PC-3 (cell line): ENCODE results near the gene CEP131. TPM values are rescaled to one million over a fixed set of nuclear protein-coding genes. Genes with fewer than 3 reads are reported as not detected.

Experiments used
- ATAC-seq: fragments of 200-7000 bp; cut with Tn5 transposase; 2 replicates; pipeline ENCODE4 v1.9.1; 2020; ENCODE audit warnings: mild to moderate bottlenecking, moderate library complexity
- BruUV-seq: library from RNA; stranded (reverse); fragments of 400-500 nt; replicated peaks from 2 replicates; lab custom pipeline; 2021; lab: Mats Ljungman, UMichigan
- CTCF ChIA-PET: fragments of 300-600 bp; sonication (Branson Sonifier 250); formaldehyde crosslinking; loops from one replicate; lab custom pipeline; 2022; ENCODE audit warnings: antibody characterized with exemption; lab: Charles Lee
- POLR2A ChIA-PET: fragments of 300-600 bp; sonication (Branson Sonifier 250); formaldehyde crosslinking; loops from one replicate; lab custom pipeline; 2022; ENCODE audit warnings: antibody characterized with exemption; ENCODE audit not compliant: unreplicated experiment; lab: Charles Lee
- DNase-seq: peaks from one replicate; pipeline ENCODE4 v3.0.0-alpha.2; 2015
- H2AFZ ChIP-seq: fragments of 300-600 bp; sonication (generic); 2 replicates; pipeline ENCODE4 v1.6.0; 2016; ENCODE audit warnings: antibody characterized with exemption, low read length
- H3F3A ChIP-seq: fragments of 300-600 bp; sonication (generic); one replicate; pipeline ENCODE4 v1.6.0; 2017; ENCODE audit warnings: antibody characterized with exemption, low read length, control low read depth, mild to moderate bottlenecking; ENCODE audit not compliant: unreplicated experiment
- H3K27ac ChIP-seq: fragments of 300-600 bp; sonication (generic); 2 replicates; pipeline ENCODE4 v1.5.1; 2016; ENCODE audit warnings: mild to moderate bottlenecking, low read length
- H3K27me3 ChIP-seq: fragments of 300-600 bp; sonication (generic); 2 replicates; pipeline ENCODE4 v1.6.1; 2016; ENCODE audit warnings: low read length, mixed read lengths
- H3K36me3 ChIP-seq: fragments of 300-600 bp; sonication (generic); 2 replicates; pipeline ENCODE4 v1.6.1; 2016; ENCODE audit warnings: low read depth, mixed run types, low read length, mixed read lengths
- H3K4me1 ChIP-seq: fragments of 300-600 bp; sonication (generic); 2 replicates; pipeline ENCODE4 v1.5.1; 2016; ENCODE audit warnings: low read length; ENCODE audit not compliant: insufficient read depth
- H3K4me2 ChIP-seq: fragments of 300-600 bp; sonication (generic); 2 replicates; pipeline ENCODE4 v1.6.0; 2016; ENCODE audit warnings: low read length
- H3K4me3 ChIP-seq: fragments of 300-600 bp; sonication (generic); 2 replicates; pipeline ENCODE4 v1.5.1; 2016; ENCODE audit warnings: mild to moderate bottlenecking, low read length, mixed read lengths
- H3K79me2 ChIP-seq: fragments of 300-600 bp; sonication (generic); 2 replicates; pipeline ENCODE4 v1.6.1; 2017; ENCODE audit warnings: low read length, mixed read lengths
- H3K9ac ChIP-seq: fragments of 300-600 bp; sonication (generic); 2 replicates; pipeline ENCODE4 v1.6.0; 2016; ENCODE audit warnings: mild to moderate bottlenecking, low read length
- H3K9me2 ChIP-seq: fragments of 300-600 bp; sonication (generic); replicated peaks from 2 replicates; pipeline ENCODE4 v1.6.1; 2016; ENCODE audit warnings: mixed run types, low read length, mixed read lengths
- H3K9me3 ChIP-seq: fragments of 300-600 bp; sonication (generic); 2 replicates; pipeline ENCODE4 v1.6.1; 2016; ENCODE audit warnings: low read length, mixed read lengths
- H4K20me1 ChIP-seq: fragments of 300-600 bp; sonication (generic); 2 replicates; pipeline ENCODE4 v1.6.1; 2016; ENCODE audit warnings: low read length, mixed read lengths
- CTCF ChIP-seq: fragments of 300-600 bp; sonication (generic); conservative IDR thresholded peaks from 2 replicates; pipeline ENCODE4 v1.5.1; 2017; ENCODE audit warnings: antibody characterized with exemption, low read depth, mild to moderate bottlenecking, low read length
- EZH2 ChIP-seq: fragments of 300-600 bp; sonication (generic); IDR thresholded peaks from one replicate; pipeline ENCODE4 v1.6.1; 2017; ENCODE audit warnings: antibody characterized with exemption, mild to moderate bottlenecking, low read length; ENCODE audit not compliant: unreplicated experiment
- EZH2phosphoT487 ChIP-seq: fragments of 300-600 bp; sonication (generic); IDR thresholded peaks from 2 replicates; pipeline ENCODE4 v1.6.1; 2018; ENCODE audit warnings: mild to moderate bottlenecking, antibody characterized with exemption, low read length, borderline replicate concordance
- intact Hi-C: fragments of 100-400 bp; cut with micrococcal nuclease; formaldehyde crosslinking; loops from 2 replicates; pipeline ENCODE4 v1.9.0; 2023
- total RNA-seq: library from RNA; depleted of rRNA; stranded (reverse); fragments of >200 nt; gene quantifications from 2 replicates; pipeline ENCODE4 v1.2.3, GENCODE V29; 2014

Gene CEP131
- total RNA-seq, 1 experiment from 2014 or later = 32.1 TPM

DNA sequence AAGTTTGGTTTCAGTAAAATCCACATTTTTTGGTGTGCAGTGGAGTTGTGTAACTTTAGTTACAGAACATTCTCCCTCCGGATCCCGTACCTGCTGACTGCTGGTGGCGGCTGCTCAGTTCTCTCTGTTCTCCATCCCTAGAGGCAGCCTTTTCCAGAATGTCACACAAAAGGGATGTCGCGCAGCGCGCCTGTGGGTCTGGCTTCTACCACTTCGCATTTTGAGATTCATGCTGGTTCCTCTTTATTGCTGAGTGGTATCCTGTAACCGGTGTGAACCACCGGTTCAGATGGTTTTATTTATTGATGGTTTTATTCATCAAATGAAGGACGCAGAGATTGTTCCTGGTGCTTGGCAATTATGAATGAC lies 981 bp upstream of the CEP131 start:
- Histone ChIP-seq H3F3A (no peaks in the 10 kb centered on the region), H2AFZ (peak overlapping the region; percentile 96), H3K4me1 (peaks cover 19% of the 10 kb centered on the region), H3K4me3 (peak overlapping the region; percentile 63), H3K27me3 (no peaks in the 10 kb centered on the region), H3K9me3 (0 out of 2 replicates have a peak, but pooled peaks cover 3% of the 10 kb centered on the region), H3K36me3 (no peaks in the 10 kb centered on the region), H3K9me2 (no peaks in the 10 kb centered on the region), H3K4me2 (peak overlapping the region; percentile 85), H4K20me1 (no peaks in the 10 kb centered on the region), H3K79me2 (peaks cover 19% of the 10 kb centered on the region), H3K9ac (peak overlapping the region; percentile 76), H3K27ac (no peak overlapping the region; the same call in 1 of the 2 replicates)
- DNase-seq = peak; percentile 26
- CTCF ChIA-PET = no interaction called here
- ATAC-seq = peak; percentile 5; the same call in 1 of the 2 replicates
- POLR2A ChIA-PET = no interaction called here
- TF ChIP-seq EZH2 (no peak), CTCF (no peak), EZH2phosphoT487 (no peak)
- BruUV-seq = no TSS peak
- intact Hi-C loops = loop anchor here (1.0 kb wide), 2 partner anchors 15 to 104 kb away; no protein-coding TSS in a partner anchor

DNA sequence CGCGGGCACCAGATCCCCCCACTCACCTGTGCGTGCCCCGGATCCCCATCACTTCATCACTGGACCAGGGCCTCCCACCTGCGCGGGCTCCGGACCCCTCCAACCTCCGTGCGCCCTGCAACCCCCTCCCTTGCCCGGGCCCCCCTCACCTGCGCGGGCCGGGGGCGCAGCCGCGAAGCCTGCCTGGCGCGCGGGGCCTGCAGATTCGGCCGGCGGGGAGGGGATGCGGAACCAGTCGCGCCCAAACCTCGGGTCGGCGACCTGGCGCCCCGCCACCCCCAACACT lies 202 bp downstream of the CEP131 start:
- H3K4me2 ChIP-seq = peak overlapping the region; percentile 98
- H4K20me1 ChIP-seq = no peaks in the 10 kb centered on the region
- peaks cover 19% of the 10 kb centered on the region for H3K4me1 ChIP-seq
- ATAC-seq (no peak), DNase-seq (no peak)
- intact Hi-C loops = no loop called here
- TF ChIP-seq CTCF = no peak
- no peak for TF ChIP-seq EZH2phosphoT487
- no peak for TF ChIP-seq EZH2
- ChIA-PET POLR2A (interaction anchor here (0.6 kb wide), 1 partner anchor 210 kb away, joined by 8 read pairs; no protein-coding TSS in a partner anchor), CTCF (interaction anchor here (0.7 to 1.0 kb wide), 2 partner anchors 16 to 137 kb away, joined by 3 read pairs; no protein-coding TSS in a partner anchor)
- no peaks in the 10 kb centered on the region for H3K36me3 ChIP-seq
- peak overlapping the region; percentile 95 for H2AFZ ChIP-seq
- H3K9ac ChIP-seq = peak overlapping the region; percentile 83
- no peaks in the 10 kb centered on the region for H3F3A ChIP-seq
- BruUV-seq = no TSS peak
- H3K27ac ChIP-seq = no peak overlapping the region
- H3K27me3 ChIP-seq = no peaks in the 10 kb centered on the region
- 0 out of 2 replicates have a peak, but pooled peaks cover 3% of the 10 kb centered on the region for H3K9me3 ChIP-seq
- peak overlapping the region; percentile 91 for H3K4me3 ChIP-seq
- peaks cover 19% of the 10 kb centered on the region for H3K79me2 ChIP-seq
- H3K9me2 ChIP-seq = no peaks in the 10 kb centered on the region

DNA sequence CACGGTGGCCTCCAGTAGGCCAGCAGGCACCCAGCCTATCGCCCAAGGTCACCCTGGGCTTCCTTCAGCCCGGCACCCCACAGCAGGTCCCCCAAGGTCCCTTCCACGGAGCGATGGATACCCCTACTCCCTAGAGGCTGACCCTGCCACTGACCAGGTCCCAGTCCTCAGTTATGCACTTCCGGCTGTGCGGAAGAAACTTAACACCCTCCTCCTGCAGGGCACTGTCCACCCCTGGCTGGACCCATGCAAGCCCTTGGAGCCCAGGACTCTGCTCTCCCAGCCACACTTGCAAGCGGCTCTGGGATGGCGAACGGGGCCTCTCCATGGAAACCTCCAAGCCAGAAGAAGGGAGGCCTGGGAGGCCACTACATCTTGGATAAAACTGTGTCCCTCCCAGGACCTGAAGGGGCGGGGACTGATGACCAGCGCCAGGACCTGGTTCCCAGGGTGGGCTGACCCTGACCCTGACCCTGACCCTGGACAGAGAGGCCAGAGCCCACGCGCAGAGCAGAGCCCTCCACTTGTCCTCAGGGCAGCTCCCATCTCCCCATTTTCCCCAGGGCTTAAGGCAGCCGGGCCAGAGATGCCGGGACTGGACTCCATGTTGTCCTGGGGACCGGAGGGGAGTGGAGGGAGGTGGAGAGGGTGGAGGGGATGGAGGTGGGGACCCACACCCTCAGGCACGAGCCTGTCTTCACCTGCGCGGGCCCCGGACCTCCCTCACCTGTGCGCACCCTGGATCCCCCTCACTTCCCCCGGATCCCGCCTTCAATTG lies 734 bp downstream of the CEP131 start:
- peaks cover 19% of the 10 kb centered on the region for H3K4me1 ChIP-seq
- ATAC-seq (no peak; the same call in 1 of the 2 replicates), DNase-seq (no peak)
- TF ChIP-seq EZH2phosphoT487 = no peak
- BruUV-seq = TSS peak; percentile 32
- H3K9ac ChIP-seq = peak overlapping the region; percentile 83
- H4K20me1 ChIP-seq = no peaks in the 10 kb centered on the region
- H3K4me2 ChIP-seq = peak overlapping the region; percentile 98
- peak overlapping the region; percentile 91 for H3K4me3 ChIP-seq
- H3K79me2 ChIP-seq = peaks cover 19% of the 10 kb centered on the region
- ChIA-PET POLR2A (no interaction called here), CTCF (interaction anchor here (1.0 kb wide), 1 partner anchor 16 kb away, joined by 3 read pairs; no protein-coding TSS in a partner anchor)
- H2AFZ ChIP-seq = peak overlapping the region; percentile 95
- intact Hi-C loops = no loop called here
- H3K9me2 ChIP-seq = no peaks in the 10 kb centered on the region
- 0 out of 2 replicates have a peak, but pooled peaks cover 3% of the 10 kb centered on the region for H3K9me3 ChIP-seq
- H3F3A ChIP-seq = no peaks in the 10 kb centered on the region
- H3K36me3 ChIP-seq = no peaks in the 10 kb centered on the region
- no peak overlapping the region for H3K27ac ChIP-seq
- no peaks in the 10 kb centered on the region for H3K27me3 ChIP-seq
